Measurements from ENCODE around the gene LRRC8E.
"Not testable (repeated sequence)": the region's sequence is repeated elsewhere in the genome, so short reads cannot be mapped to it uniquely, and the experiment has no call there.

The LRRC8E gene

DNA sequence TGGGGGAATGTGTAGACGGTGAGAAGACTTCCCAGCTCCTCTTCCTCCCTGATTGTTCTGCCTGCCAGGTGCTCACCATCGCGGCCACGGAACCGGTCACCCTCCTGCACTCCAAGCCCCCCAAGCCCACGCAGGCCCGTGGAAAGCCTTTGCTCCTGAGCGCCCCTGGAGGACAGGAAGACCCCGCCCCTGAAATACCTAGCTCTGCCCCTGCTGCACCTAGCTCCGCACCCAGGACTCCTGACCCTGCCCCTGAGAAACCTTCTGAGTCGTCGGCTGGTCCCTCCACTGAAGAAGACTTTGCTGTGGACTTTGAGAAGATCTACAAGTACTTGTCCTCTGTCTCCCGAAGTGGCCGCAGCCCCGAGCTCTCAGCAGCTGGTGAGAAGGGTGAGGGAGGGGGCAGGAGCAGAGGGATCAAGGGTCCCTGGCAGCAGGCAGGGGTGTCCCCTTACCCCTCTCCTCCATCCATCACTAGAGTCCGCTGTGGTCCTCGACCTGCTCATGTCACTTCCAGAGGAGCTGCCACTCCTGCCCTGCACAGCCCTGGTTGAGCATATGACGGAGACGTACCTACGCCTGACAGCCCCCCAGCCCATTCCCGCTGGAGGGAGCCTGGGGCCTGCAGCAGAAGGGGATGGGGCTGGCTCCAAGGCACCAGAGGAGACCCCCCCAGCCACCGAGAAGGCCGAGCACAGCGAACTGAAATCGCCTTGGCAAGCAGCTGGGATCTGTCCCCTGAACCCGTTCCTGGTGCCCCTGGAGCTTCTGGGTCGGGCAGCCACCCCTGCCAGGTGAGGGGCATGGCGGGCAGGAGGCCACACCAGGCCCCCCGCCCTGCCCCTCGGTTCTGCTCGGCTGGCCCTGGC is 33.9 kb downstream of the LRRC8E start:
- no peak for DNase-seq

DNA sequence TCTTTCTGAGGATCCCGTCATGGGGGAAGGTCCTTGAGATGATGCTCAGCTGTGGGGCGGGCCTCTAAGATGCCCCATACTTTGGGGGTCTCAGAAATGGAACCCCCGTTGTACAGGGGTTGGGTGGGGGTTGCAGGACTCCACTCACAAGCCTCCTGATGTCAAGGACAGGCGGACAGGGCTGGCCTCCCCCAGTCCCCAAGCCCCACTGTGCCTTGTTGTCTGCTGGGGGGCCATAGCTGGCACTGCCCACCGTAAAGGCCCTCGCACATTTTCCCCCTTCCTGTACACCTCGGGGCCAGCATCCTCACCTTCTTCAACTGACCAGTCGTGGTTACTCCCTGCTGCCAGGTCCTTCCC is 34.5 kb downstream of the LRRC8E start:
- DNase-seq = no peak

GRCh38 chr19:7923295-7924191 is 35.2 kb downstream of the LRRC8E start:
- no peak for DNase-seq

GRCh38 chr19:7924241-7924640 is 35.9 kb downstream of the LRRC8E start:
- DNase-seq = no peak

DNA sequence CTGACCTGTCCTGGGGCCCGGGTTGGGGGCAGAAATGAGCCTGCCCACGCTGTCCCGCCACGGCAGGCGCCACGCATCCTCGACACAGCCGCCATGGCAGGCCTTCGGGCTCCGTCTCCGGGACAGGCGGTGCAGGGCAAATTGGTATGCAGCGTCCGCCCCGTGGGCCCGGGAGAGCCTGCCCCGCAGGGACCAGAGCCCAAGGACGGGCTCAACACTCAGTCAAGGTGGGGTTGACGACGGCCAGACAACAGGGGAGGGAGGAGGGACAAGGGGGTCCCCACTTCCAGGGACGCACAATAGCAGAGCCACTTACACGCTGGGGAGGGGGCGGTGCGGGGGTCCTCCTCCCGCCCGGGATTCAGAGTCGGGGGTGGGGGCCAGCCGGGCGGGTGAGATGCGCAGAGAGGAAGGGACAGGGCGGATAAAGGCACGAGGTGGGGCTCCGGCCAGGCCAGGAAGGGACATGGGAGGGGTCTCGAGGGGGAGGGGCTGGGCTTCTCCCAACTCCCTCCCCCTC is 36.4 kb downstream of the LRRC8E start:
- DNase-seq = no peak

DNA sequence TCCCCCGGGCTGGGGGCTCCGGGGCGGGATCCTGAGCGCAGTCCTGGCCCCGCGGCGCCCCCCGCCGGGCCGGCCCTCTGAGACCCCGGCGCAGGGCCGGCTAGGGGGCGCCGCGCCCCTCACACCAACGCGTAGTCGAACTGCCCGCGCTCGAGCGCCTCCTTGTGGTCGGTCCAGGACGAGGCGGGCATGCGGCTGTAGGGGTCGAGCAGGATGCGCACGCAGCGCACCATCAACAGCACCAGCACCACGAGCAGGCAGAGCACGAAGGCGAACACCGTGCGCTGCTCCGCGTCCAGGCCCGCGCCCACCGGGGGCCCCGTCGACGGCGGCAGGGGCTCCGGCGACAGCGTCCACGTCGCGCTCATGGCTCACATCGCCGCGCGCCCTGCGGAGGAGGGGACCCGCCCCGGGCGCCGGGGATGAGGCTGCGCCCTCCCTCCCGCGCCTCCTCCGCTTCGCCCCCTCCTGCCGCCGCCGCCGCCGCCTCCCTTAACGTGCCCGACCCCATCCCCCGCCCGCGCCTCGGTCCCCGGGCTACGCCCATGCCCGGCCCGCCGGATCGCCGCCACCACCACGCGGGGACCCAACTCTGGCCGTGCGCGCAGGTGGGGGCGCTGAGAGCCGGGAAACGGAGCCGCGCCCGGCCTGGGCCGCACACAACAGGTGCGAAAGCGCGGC is 37.0 kb downstream of the LRRC8E start:
- peak; percentile 72 for DNase-seq

GRCh38 chr19:7926021-7926726 is 37.9 kb downstream of the LRRC8E start, which contains the start of gene CTXN1:
Gene CTXN1, minus strand, starts transcription at chr19:7926135. Its CDS starts 597 bp downstream, at chr19:7925538.
- DNase-seq = peak; percentile 40

GRCh38 chr19:7926727-7927604 is 38.7 kb downstream of the LRRC8E start:
- DNase-seq = no peak

DNA sequence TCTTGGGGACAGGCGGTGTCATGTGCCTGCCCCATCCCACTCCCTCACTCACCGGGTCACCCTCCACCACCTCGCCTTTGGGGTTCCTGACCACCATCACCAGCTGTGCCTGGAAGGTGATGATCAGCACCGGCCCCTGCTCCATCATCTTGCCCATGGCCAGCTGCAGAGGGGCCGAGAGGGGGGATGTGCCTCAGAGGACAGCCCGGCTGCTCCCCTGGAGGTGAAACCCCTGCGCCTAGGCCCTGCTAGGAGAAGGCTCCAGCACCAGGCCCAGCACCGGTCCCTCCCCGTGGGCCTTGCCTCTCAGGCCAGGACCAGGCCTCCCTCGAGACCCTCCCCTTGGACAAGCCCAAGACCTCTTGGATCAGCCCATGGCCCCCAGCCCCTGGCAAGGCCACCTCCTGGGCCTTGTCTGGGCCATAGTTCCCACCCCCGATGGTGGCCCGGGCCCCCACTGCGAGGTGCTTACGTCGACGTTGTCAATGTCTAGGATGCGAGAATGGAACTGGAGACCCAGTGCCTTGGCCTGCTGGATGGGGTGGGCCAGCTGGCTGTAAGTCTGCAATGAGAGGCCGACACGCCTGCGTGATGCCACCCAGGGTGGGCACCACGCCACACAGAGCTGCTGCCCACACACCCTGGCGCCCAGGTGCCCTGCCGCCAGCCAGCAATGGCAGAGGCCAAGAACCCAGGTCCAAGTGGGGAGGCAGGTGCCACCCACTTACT is 39.5 kb downstream of the LRRC8E start:
- no peak for DNase-seq

DNA sequence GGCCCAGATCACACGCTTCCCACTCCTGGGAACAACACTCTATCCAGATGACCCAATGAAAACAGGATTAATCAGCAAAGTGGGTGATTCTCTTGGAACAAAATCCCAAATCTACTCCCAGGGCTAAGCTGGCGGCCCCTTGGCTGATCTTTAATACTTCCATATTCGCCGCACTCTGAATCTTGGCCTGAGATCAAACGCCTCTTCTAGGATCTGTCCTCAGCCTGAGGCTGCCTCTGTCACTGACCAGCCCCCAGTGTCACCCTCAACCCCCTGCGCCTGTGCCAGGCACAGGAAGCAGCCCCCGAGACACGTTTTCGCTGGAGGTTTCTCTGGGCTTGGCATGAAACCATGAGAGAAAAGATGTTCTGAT is 40.0 kb downstream of the LRRC8E start:
- no peak for DNase-seq

GRCh38 chr19:7928741-7929701 is 40.7 kb downstream of the LRRC8E start:
- peak; percentile 59 for DNase-seq

GRCh38 chr19:7930030-7930429 is 41.7 kb downstream of the LRRC8E start:
- not testable (repeated sequence) for DNase-seq

DNA sequence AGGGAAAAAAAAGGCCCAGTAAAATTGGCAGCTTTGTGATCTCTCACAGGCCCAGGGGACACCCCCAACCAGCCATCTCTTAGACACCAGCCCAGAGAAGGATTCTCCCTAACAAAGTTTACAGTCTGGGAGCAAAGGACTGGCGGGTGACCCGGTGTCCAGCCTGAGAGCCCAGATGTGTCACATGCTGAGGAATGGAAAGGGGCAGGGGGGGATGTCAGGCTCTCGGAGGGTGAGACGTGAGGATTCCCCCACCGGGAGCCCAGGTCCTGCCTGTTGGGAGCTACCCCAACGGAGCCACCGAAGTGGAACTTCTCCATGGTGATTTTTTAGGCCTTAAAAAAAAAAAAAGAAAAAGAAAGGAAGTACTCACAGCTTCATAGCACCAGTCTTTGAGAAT is 42.5 kb downstream of the LRRC8E start:
- DNase-seq = no peak

DNA sequence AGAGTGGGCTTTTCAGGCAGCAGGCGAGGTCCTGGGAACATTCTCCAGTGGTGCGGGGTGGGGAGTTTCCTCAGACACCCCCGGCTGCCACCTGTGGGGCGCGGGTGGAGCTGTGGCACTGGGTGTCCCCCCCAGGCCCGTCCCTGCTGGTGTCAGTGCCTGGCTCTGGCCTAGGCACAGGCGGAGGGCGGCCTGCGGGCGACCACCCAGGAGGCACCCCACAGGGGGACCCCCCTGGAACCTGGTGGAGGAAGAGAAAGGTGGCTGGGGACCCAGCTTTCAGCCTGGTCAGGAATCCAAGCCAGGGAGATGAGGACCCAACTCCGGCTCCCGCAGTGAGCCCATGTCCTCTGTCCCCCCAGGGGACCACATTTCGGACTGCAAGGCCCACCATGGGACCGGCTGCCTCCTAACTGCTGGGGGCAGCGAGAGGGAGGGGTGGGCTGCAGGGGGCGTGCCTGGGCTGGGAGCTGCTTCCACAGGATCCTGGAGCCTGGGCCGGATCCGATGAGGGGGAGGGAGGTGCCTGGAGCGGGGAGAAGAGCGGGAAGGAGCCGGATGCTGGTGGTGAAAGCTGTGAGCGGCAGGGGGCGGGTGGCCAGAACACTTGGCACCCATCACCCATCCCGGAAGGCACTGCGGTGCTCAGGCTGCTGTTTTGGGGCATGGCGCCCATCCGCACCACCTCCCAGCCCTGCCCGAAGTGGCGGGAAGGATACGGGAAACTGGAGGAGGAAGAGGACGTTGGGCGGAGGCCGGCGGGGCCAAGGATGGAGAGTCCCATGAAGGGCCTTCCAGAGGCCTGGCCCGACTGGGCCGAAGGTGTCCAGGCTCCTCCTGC is 43.1 kb downstream of the LRRC8E start:
- no peak for DNase-seq

DNA sequence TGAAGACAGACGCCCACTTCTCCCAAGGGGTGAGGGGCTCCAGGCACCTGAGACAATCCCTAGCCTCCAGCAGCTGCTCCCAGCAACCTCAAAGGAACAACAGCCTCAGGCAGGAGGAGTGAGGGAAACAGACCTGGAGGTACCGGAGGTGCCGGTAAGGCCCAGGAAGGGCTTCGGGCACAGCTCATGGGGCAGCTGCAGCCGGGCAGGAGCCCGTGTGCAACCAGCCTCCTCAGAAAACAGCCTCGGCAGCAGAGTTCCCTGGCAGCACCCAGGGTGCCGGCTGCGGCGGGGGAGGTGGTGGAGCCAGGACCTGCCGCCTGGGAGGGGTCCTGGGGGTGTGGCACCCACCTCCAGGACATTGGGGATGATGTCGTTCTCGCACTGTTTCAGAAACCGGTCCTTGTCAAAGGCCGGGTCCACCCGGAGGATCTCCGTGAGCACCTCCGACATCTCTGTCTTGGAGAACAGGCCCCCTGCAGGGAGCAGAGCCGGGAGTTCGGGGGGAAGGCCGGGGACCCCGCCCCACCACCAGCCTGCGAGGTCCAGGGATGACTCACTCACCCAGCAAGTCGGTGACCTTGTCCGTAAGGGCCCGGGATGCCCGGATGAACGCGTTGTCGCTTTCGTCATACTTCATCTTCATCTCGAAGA is 44.1 kb downstream of the LRRC8E start:
- DNase-seq = no peak

- no peak for DNase-seq
Measured at GRCh38 chr19:7932930-7933300, 44.6 kb downstream of the LRRC8E start.

GRCh38 chr19:7933411-7933810 is 45.1 kb downstream of the LRRC8E start:
- DNase-seq = no peak
